NCI-H1417 (cell line): ENCODE measurements around the gene ZYX.

Source experiments
- DNase-seq, 3 experiments: peaks; one replicate each; lab custom pipeline; 2025; lab: John Stamatoyannopoulos, UW

ZYX gene

GRCh38 chr7:143362131-143363015 is 18.8 kb upstream of the ZYX start, which contains the start of gene FAM131B:
Gene FAM131B (minus strand): TSS chr7:143362713. CDS start chr7:143362603, 110 bp downstream.
- DNase-seq: peak in 2 of 3 experiments; percentile 78 to 84

- DNase-seq: peak in 1 of 3 experiments; percentile 70
Measured at GRCh38 chr7:143363016-143363937, 17.9 kb upstream of the ZYX start.

GRCh38 chr7:143367972-143368371 is 13.2 kb upstream of the ZYX start:
- peak in 1 of 3 experiments; percentile 22 for DNase-seq

GRCh38 chr7:143368387-143368786 is 12.8 kb upstream of the ZYX start:
- no peak for DNase-seq

- DNase-seq: peak in 2 of 3 experiments; percentile 56 to 85
Measured at GRCh38 chr7:143369678-143370651, 11.2 kb upstream of the ZYX start.

GRCh38 chr7:143372070-143372469 is 9.1 kb upstream of the ZYX start:
- no peak for DNase-seq

- DNase-seq: peak in 1 of 3 experiments; percentile 6
Measured at GRCh38 chr7:143373255-143373794, 7.8 kb upstream of the ZYX start.

- no peak for DNase-seq
Measured at GRCh38 chr7:143374561-143374960, 6.6 kb upstream of the ZYX start.

- DNase-seq: no peak
Measured at GRCh38 chr7:143375298-143376034, 5.7 kb upstream of the ZYX start.

- DNase-seq: no peak
Measured at GRCh38 chr7:143376396-143376795, 4.7 kb upstream of the ZYX start.

- no peak for DNase-seq
Measured at GRCh38 chr7:143379611-143380259, 1.4 kb upstream of the ZYX start.

GRCh38 chr7:143380260-143380645 is 892 bp upstream of the ZYX start:
- peak; percentile 14 to 87 (median 87) for DNase-seq

GRCh38 chr7:143381427-143382125 is 431 bp downstream of the ZYX start:
- peak in 1 of 3 experiments; percentile 59 for DNase-seq

- DNase-seq: no peak
Measured at GRCh38 chr7:143382126-143382790, 1.1 kb downstream of the ZYX start.

GRCh38 chr7:143382791-143383641 is 1.9 kb downstream of the ZYX start:
- DNase-seq: no peak

- no peak for DNase-seq
Measured at GRCh38 chr7:143383642-143383957, 2.5 kb downstream of the ZYX start.

- no peak for DNase-seq
Measured at GRCh38 chr7:143384148-143384547, 3.0 kb downstream of the ZYX start.
